ENCODE measurements around the gene SETD1B.

- TF ChIP-seq TAF1 (IDR thresholded peaks at IDR 0.05; ENCODE audit: borderline replicate concordance, low read depth, low read length): no peak
- TF ChIP-seq POLR2AphosphoS5 (IDR thresholded peaks at IDR 0.05; ENCODE audit: low read depth, low read length): no peak
- no peak for TF ChIP-seq POLR2A (IDR thresholded peaks at IDR 0.05; ENCODE audit: low read depth, low read length)
Observed at GRCh38 chr12:121797937-121798786, 5.6 kb upstream of the SETD1B start.

Data from GM12892 (cell line).